NCI-H748 (cell line): Measurements from ENCODE around the gene NOVA2.

ENCODE experiments used
- DNase-seq: peaks from one replicate; lab custom pipeline; 2025; ENCODE audit not compliant: unreplicated experiment; lab: John Stamatoyannopoulos, UW

The NOVA2 gene

DNA sequence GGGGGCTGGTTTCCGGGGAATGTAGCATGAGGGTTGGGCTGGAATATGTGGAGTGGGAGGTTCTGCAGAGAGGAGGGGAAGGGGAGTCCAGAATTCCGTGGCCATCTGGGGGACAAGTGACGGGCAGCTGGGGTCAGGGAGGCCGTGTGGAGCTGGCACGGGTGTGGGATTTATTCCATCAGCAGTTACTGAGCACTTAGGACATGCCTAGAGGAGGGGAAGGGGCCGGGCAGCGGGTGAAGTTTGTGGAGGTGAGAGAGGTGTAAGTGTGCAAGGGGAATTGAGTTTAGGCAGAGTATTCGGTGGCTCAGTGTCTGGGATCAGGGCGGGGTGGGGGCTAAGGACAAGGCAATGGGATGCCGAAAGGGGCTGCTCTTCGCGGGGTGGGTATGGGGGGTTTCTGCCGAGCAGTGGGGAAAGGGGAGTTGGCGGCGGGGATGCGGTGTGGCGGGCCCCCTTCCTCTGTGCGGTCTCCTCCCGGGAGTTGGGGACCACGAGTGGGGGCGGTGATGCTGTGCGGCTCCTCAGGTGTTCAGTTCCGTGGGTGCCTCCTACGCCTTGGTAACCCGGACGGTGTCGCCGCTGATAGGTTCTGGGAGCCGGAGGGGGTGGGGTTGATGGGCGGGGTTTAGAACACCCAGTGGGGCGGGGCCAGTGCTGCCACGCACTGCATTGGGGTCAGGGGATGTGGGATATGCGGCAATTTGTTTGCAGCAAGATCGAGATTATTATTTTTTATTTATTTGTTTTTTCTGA, 27.0 kb upstream of the NOVA2 start:
- DNase-seq, result peak; percentile 86

DNA sequence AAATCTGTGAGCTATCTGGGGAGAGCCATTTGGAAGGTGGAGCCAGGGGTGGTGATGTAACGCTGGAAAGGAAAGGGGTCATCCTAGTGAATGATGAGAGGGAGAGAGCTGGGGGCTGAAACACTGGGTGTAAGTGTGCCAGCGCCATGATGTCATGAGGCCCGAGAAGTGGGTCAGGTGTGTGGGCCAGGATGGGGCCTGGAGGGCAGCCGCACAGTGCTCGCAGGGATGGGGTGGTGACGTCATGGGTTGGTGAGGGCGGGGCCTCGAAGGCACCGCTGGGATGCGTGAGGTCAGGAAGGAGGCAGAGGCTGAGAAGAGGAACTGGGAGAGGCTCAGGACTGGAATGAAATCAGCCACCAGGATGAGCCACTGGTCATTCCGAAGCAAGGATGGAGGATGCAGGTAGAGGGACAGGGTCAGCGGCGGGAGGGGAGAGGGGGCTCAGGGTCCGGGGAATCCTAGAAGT, 26.0 kb upstream of the NOVA2 start:
- DNase-seq, result peak; percentile 50

DNA sequence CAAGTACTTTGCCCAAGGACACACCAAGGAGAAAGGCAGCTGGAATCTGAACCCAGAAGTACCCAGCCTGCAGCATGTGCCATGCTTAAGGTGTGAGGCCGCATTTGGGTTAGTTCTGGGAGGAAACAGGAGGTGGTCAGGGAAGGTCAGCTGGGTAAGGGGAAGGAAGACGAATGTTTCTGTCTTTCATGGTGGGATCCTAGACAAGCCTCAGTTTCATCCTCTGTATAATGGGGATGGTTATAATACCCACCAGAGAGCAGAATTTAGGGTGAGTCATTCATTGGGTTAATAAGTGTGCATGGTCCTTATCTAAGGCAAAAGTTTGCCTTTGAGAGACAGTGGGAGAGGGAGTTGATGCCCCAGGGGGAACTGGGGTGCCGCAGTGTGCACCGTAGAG, 25.2 kb upstream of the NOVA2 start:
- DNase-seq, result no peak

DNA sequence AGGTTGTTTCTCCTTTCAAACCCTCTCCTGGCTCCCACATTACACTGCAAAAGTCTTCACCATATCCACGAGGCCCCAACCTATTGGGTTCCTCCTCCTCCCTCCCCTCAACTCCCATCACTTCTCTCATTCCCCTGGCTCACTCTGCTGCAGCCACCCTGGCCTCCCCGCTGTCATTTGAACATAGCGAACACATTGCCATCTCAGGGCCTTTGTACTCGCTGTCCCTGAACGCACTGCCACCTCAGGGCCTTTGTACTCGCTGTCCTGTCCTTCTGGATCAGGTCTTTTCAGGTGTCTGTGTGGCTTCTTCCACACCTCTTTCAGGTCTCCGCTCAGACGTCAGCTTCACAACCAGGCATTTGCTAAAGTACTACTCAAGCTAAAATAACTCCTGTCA, 23.3 kb upstream of the NOVA2 start:
- no peak for DNase-seq

DNA sequence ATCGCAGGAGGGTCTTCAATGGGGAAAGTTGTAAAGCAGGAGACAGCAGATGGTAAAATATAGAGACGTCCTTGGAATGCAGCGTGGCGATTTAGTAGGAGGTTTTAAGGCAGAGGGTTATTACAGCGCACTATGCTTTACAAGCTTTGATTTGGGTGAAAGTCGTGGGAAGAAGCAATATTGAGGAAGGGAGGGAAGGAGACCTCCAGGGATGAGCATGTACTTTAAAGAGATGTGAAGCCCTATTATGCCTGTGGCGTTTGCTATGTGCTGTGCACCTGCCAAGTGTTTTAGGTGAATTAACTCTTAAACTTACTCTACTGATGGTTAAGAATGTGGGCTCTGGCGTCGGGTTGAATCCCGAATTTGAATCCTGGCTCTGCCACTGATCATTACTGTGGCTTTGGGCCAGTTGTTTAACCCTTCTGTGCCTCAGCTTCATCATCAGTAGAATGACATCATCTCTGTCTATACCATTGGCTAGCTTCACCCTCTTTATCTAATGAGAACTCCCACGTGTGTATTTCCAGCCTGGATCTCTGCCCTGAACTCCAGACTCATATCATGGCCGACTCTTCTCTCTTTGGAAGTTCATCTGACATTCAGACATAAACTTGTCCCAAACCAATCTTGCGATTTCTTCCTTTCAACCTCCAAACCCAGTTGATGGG, 22.2 kb upstream of the NOVA2 start:
- DNase-seq, result peak; percentile 32

DNA sequence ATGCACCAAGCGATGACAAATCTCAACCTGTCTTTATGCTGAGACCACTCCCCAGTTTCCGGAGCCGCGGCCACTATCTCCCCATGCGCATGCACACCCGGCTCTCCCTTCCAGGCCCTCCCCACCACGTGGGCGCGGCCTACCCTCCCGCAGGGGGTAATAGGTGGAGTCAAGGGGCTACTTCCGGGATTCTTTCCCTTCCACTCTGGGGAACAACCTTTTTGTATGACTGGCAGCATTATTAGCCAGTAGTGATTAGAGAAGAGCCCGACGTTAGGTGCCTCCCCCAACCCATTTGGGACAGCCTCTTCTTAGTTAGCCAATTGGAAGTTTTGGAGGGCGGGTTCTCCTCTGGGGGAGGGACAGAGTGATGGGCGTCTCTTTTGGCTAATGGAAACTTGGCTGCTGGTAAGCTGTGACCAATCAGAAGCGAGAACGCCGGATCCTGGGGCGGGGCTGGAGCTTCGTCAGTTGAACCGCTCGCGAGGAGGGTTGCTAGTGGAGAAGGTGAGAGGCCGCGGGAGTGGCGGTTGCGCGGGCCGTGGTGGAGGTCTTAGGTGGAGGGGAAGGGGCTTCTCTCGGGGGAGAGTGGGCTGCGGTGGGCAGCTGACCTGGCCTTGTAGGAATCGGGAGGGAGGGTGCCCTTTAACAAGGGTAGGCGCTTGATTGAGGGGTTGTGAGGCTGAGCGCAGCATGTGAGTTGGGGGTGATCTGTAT, 21.5 kb upstream of the NOVA2 start, which contains the start of gene CCDC61:
Gene CCDC61, plus strand, starts transcription at position 470 of the 717 bp plus-strand sequence. CDS start 7,552 bp downstream, outside the sequence.
- DNase-seq, result peak; percentile 100

DNA sequence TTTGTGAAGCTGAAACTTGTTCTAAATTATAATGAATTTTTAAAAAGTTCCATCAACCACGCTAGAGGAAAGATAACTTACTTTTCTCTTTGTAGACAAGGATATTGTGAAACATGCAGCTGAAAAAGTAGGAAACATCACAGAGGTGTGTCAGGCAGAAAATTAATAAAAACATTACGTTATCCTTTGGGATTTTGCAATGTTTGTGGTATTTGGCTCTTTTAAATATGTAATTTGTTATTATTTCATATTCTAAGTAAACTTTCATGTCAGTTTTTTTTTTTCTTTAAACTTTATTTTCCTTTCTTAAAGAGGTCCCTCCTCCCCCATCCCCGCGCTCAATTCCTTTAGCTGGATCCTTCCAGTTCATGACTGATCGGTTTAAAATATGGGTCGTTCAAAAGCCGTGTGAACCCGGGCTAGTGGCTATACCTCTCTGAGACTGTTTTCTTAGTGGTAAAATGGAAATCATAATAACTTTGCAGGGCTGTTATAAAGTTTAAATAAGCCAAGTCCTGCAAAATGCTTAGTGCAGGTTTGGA, 20.9 kb upstream of the NOVA2 start:
- no peak for DNase-seq

DNA sequence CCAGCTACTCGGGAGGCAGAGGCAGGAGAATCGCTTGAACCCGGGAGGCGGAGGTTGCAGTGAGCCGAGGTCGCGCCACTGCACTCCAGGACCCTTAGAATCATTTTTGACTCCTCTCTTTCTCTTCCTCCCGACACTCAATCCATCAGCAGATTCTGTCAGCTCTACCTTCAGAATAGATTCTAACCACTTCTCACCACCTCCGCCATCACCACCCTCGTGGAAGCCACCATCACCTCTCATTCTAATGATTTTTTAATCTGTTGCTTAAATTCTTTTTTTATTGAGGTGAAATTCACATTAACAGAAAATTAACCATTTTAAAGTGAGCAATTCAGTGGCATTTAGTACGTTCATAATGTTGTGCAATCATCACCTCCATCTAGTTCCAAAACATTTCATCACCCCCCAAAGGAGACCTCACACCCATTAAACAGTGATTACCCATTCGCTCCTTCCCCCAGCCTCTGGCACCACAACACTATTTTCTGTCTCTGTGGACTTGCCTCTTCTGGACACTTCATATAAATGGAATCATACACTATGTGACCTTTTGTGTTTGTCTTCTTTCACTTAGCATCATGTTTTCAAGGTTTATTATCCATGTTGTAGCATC, 16.6 kb upstream of the NOVA2 start:
- no peak for DNase-seq

DNA sequence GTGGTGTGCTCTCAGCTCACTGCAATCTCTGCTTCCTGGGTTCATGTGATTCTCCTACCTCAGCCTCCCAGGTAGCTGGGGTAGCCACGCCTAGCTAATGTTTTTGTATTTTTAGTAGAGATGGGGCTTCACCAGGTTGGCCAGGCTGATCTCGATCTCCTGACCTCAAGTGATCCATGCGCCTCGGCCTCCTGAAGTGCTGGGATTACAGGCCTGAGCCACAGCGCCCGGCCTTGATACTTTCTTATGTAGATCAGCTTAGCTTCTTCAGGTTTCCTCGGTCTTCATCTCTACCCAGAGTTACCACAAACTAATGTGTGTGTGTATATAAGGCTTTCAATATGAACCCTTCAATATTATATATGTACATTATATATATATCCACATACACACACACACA, 11.7 kb upstream of the NOVA2 start:
- no peak for DNase-seq

DNA sequence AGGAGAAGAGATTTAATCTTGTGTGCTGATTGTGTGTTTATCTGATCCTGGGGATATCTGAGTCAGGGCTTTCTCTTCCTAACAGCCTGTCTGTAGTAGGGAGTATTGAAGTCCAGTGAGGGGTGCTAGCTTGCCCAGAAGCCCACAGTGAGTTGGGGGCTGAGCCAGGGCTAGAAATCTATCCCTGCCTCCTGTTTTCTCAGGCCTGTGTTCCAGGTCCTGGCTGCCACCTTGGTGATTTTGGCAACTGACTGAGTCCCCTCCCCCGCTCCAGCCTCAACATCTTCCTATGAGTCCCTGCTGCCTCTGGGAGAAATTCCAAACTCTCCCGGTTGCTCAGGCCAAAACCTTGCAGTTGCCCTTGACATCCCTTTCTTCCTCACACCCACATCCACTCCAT, 7.7 kb upstream of the NOVA2 start:
- no peak for DNase-seq

DNA sequence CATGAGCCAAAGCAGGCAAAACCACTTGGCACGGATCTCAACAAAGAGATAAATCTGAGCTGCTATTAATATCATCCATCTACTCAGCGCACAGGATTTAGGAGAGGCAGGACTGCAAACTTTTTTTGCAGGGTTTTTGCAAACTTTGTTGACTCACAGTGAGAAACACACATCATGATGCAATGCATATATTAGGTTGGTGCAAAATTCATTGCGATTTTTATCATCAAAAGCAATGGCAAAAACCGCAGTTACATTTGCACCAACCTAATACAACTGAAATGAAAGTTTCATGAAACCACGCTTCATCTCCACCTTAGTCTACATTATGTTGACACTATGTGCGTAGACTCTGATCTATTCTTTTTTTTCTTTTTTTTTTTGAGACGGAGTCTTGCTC, 4.5 kb upstream of the NOVA2 start:
- DNase-seq, result no peak

DNA sequence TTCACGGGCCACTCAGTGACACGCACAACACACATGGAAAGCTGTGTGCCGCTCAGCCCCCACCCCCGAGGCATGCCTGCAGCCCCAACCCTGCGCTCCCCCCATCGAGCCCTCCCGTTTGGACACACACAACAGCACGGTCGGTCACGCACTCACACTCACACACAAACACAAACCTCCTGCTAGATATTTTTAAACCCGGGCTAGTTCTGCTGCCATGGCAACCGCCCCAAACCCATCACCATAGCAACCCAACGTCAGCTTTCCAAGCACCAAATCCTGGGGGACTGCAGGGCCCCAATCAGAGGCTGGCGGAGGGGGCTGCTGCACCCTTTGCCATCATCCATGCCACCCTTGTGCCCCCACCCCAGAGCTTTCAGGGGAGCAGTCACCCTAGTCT, 2.5 kb upstream of the NOVA2 start:
- peak; percentile 63 for DNase-seq

DNA sequence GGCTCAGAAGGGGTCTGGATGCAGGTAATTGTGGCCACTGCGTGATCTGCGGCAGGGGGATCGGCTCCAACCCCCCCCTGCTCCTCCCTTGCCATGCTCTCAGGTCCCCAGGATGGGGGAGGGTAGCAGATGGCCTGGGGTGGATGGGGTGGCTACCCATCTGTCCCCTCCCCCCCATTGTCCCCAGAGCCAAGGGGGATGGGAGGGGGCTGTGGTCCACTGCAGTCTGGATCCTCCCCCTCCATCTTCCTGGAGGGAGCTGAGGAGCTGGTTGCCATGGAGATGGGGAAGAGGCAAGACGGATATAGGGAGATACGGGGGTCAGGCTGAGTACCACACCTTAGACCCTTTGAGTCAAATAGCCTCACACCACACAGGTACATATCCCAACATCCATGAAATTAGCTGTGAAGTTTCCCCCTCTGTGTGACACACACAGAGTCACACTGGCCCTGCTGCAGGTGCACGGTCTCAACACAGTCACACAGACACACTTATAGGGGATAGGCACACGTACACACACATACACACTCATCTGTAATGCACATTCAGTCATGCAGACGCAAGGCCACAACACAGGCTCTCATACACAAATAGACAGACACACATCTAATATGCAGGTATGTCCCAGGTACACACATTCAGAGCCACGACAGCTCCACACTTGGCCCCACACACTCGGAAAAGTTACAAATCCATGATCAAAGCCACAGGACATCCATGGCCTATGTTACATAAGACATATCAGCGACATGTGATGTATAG, 1.8 kb upstream of the NOVA2 start:
- peak; percentile 21 for DNase-seq

DNA sequence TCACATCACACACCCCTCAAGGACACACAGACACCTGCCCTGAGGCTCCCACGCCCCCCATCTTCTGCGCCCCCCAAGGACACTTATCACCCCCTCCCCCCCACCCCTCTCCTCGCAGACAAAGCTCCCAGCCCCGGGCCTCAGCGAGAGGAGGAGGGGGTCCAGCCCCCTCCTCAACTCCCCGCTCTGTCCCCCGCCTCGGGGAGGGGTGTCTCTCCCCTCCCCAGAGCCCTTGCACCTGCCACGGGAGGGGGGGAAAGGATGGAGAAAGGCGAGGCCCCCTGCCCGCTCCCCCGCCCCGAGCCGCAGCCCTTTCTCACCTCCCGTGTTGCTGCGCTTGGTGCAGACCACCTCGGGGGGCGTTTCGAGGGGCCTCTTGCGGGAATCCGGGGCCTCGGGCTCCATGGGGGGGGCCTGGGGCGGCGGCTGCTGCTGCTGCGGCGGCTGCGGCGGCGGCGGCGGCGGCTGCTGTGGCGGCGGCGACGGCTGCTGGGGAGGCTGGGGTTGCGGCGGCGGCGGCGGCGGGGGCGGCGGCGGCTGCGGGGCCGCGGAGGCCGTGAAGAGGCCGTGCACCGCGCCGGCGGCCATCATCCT, 621 bp downstream of the NOVA2 start:
- peak; percentile 32 for DNase-seq

DNA sequence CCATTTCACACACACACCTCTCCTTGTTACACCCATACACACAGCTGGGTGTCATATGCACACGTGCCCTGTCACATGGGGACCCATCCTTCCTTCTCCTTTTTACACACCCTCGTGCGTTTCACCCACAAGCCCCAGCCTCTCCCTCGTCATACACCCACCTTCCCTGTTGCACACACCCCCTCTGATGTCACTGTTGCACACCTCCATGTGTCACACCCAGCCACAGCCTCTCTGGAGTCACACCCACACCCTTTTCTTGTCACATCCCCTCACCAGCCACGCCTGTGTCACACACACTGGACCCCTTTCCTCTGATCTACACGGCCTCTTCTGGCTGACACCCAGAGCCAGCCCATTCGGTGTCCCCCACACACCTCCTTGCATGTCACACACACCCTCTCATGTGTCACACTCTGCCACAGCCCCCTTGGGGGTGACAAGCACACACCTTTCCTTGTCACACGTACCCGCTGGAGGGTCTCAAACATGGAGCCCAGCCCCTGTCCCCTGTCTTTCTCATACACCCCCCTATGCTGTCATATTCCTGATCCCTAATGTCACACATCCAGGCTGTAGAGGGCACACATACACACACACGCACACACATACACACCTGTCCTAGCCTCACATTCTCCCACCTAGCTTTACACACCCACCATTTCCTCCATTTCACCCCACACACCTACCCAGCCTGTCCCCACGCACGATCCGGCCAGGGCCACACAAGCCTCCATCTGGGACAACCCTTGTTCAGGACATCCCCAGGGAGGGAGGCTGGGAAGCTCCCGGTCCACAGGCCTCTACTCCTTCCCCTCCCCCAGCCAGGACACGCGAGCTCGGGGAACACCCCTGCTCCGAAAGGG, 1.4 kb downstream of the NOVA2 start:
- peak; percentile 40 for DNase-seq

DNA sequence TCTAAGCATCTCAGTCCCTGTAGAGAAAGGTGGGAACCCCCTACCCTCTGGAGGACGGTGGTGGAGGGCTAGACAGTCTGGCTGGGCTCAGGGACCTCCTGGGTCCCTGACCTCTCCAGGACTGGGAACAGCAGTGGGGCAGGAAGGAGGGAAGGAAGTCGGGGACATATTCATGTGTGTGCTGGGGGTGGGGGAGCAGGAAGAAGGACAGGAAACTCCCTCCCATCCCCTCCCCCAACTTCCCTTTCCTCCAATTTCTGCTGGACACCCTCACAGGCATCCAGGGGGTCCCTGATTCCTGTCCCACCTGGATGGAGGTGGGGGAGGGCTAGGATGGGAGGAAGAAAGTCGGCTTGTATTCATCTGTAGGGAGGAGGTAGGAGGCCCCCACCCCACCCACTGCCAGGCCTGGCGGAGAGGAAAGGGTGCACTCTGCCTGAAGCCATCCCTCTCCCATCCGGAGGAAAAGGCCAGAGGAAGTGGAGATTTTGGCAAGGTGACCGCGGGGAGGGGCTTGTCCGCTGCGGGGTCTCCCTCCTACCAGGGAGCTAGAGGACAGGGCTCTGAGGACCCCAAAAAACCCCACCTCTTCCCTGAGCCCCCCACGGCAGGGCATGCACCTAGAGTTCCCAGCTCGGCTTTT, 2.3 kb downstream of the NOVA2 start:
- DNase-seq, result no peak

DNA sequence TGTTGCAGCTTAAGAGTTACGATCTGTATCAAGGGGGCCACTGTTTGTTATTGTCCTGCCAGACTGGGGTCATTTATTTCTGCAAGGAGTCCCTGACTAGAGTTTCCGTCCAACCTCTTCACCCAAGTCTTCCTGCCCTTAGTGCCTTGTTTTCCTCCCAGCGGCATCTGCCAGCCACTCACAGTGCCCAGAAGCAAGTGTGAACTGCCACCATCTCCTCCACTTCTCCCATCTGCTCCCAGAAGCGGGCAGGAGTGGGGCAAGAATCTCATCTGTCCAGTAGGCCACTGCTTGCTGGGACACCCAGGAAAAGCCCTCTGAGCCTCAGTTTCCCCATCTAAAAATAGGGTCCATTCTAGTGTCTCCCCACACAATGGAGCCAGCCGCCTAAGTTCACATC, 4.0 kb downstream of the NOVA2 start:
- no peak for DNase-seq

DNA sequence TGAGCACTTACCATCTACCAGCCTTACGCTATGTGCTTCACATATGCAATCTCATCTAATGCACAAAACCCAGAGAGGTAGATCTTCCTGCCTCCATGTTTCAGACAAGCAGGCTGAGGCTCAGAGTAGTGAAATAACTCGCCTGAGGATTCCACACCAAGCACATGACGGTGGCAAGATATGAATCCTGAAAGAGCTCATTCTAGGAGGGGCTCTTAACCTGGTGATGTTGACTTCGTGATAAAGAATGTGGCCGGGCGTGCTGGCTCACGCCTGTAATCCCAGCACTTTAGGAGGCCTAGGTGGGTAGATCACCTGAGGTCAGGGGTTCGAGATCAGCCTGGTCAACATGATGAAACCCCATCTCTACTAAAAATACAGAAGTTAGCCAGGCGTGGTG, 5.0 kb downstream of the NOVA2 start:
- no peak for DNase-seq

DNA sequence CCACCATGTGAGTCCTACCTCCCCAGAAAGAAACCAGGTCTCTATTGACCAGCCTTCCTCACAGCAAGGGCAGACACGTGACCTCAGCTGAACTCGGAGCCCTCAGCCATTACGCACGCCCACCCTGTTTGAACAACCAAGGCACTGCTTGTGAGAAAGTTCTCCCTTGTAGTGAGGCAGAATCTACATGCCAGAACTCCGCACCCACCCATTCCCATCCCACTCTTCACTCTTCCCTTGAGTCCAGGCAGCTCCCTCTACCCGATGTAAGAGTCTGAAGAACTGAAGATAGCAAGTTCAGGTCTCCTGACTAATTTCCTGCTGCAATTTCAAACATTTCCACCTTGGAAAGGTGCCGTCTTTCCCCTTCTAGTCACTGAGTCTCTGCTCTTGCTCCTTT, 6.4 kb downstream of the NOVA2 start:
- DNase-seq, result no peak
